Suprapubic skin (tissue), 3 donors: ENCODE measurements around the gene EXO1.

Experiments used
- POLR2A ChIP-seq, 2 donors: fragments of 450-650 bp; IDR thresholded peaks; one replicate each; pipeline ENCODE4 v1.6.1; 2017; ENCODE audit warnings: antibody characterized with exemption in 2 of 2, mild to moderate bottlenecking in 2 of 2, moderate library complexity in 2 of 2
- TF ChIP-seq, protein P1 (sequence below), 2 donors: fragments of 200-600 bp in 1 of 2; fragments of 450-650 bp in 1 of 2; sonication (generic) in 1 of 2; IDR thresholded peaks; one replicate each; pipeline ENCODE4 v1.5.1; 2016 to 2019; ENCODE audit warnings: antibody characterized with exemption in 2 of 2, mild to moderate bottlenecking in 1 of 2, moderate library complexity in 1 of 2

DNA sequence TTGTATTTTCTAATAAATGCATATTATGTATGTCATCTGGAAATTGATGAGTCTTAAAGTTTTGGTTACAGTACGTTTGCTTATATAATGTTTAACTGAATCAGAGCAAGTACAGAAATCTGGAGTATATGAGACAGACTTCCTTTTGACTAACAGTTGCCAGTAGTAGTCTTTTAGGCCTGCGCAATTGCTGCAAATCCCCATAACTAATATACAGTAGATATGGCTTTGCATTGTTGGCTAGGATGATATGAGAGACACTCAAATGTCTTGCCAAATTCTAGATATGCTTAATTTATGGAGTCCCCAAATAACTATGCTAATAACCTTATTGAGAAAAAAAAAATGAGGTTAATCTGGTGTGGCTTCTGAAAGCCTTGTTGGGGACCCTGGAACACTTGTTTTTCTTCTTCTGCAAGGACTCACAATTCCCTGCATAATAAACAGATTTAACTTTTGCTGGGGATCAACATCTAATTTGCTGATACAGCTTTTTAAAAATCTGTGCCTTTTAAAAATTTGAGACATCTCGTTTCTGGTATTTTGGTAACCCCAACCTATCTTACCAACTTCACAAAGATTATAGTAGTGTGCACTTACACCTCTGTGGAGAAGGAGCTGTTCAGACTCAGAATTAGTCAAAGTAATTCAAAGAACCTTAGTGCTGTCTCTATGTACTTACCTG is 22.9 kb downstream of the EXO1 start:
- TF ChIP-seq, protein P1, sequence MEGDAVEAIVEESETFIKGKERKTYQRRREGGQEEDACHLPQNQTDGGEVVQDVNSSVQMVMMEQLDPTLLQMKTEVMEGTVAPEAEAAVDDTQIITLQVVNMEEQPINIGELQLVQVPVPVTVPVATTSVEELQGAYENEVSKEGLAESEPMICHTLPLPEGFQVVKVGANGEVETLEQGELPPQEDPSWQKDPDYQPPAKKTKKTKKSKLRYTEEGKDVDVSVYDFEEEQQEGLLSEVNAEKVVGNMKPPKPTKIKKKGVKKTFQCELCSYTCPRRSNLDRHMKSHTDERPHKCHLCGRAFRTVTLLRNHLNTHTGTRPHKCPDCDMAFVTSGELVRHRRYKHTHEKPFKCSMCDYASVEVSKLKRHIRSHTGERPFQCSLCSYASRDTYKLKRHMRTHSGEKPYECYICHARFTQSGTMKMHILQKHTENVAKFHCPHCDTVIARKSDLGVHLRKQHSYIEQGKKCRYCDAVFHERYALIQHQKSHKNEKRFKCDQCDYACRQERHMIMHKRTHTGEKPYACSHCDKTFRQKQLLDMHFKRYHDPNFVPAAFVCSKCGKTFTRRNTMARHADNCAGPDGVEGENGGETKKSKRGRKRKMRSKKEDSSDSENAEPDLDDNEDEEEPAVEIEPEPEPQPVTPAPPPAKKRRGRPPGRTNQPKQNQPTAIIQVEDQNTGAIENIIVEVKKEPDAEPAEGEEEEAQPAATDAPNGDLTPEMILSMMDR (IDR thresholded peaks at IDR 0.05) = no peak
- no peak for TF ChIP-seq POLR2A (IDR thresholded peaks at IDR 0.05)
